Left lung (tissue), 10 donors: ENCODE data around the gene IRF5. TPM values are rescaled to one million over a fixed set of nuclear protein-coding genes. Genes with fewer than 3 reads are reported as not detected.
A peak's percentile ranks its signal among the peaks of the same experiment; 100 is the strongest.

Experiments
- ATAC-seq: fragments of 200-7000 bp; cut with Tn5 transposase; one replicate; pipeline ENCODE4 v1.9.1; 2020; ENCODE audit warnings: moderate library complexity
- DNase-seq, 4 donors: peaks; one replicate each; pipeline ENCODE4 v3.0.0-alpha.2; 2013 to 2020
- H3K27ac ChIP-seq, 2 donors: fragments of 200-600 bp; sonication (generic) in 1 of 2; one replicate each; pipeline versions ENCODE4 v1.5.0 to v1.8.0; 2020 to 2021
- H3K27me3 ChIP-seq, 2 donors: fragments of 200-600 bp; sonication (generic) in 1 of 2; one replicate each; pipeline versions ENCODE4 v1.5.0 to v1.8.0; 2020 to 2021
- H3K36me3 ChIP-seq, 2 donors: fragments of 200-600 bp; sonication (generic) in 1 of 2; one replicate each; pipeline versions ENCODE4 v1.5.0 to v1.8.0; 2020 to 2021
- H3K4me1 ChIP-seq, 2 donors: fragments of 200-600 bp; one replicate each; pipeline ENCODE4 v1.8.0; 2021
- H3K4me3 ChIP-seq, 2 donors: fragments of 200-600 bp; sonication (generic) in 1 of 2; one replicate each; pipeline versions ENCODE4 v1.5.0 to v1.8.0; 2020 to 2021; ENCODE audit warnings: mild to moderate bottlenecking in 1 of 2
- H3K9me3 ChIP-seq, 2 donors: fragments of 200-600 bp; sonication (generic) in 1 of 2; one replicate each; pipeline versions ENCODE4 v1.5.0 to v1.8.0; 2020 to 2021
- CTCF ChIP-seq, 2 donors: fragments of 200-600 bp; sonication (generic) in 1 of 2; IDR thresholded peaks; one replicate each; pipeline versions ENCODE4 v1.5.0 to v1.8.0; 2021; ENCODE audit warnings: antibody characterized with exemption in 2 of 2
- intact Hi-C, 2 donors: fragments of 100-400 bp; cut with DNase I; formaldehyde crosslinking; loops; one replicate each; pipeline versions ENCODE4 v1.11.2 to v1.14.2; 2022
- polyA plus RNA-seq, 6 donors: library from polyadenylated mRNA; unstranded; fragments of 120-200 nt; gene quantifications; one replicate each; pipeline ENCODE4 v1.2.1, GENCODE V29; 2013; ENCODE audit not compliant: insufficient read length in 6 of 6
- total RNA-seq, 2 donors: library from RNA; stranded (reverse); fragmentation: NEBNext Ultra II Directional; extraction: Animal tissue kit (Norgen Biotek cat#: 25700); gene quantifications; one replicate each; pipeline ENCODE4 v1.2.1, GENCODE V29; 2021
- donor health status: DM: no; HTN: yes; CAD: no.
- donor health status: DM: no; HTN: no; CAD: no.

IRF5 gene
- total and polyA plus RNA-seq, 8 donors: 1.7 to 35.5 (median 2.1) TPM

GRCh38 chr7:128890306-128891109 is 47.2 kb upstream of the IRF5 start:
- Histone ChIP-seq H3K27ac (no peak overlapping the region), H3K4me3 (peak overlapping the region in 1 of 2 donors; percentile 25), H3K27me3 (peaks cover 0 to 65% of the 10 kb centered on the region in 2 donors), H3K4me1 (peaks cover 0 to 8% of the 10 kb centered on the region in 2 donors), H3K9me3 (no peaks in the 10 kb centered on the region), H3K36me3 (no peaks in the 10 kb centered on the region)
- no peak for TF ChIP-seq CTCF (IDR thresholded peaks at IDR 0.05)
- ATAC-seq (peak; percentile 55), DNase-seq (peak in 1 of 4 donors; percentile 86)
- intact Hi-C loops: no loop called here

GRCh38 chr7:128891110-128891941 is 46.4 kb upstream of the IRF5 start:
- H3K9me3 ChIP-seq: no peaks in the 10 kb centered on the region
- DNase-seq: no peak
- intact Hi-C loops: no loop called here
- peaks cover 0 to 57% of the 10 kb centered on the region in 2 donors for H3K27me3 ChIP-seq
- H3K4me3 ChIP-seq: peak overlapping the region in 1 of 2 donors; percentile 25
- H3K36me3 ChIP-seq: no peaks in the 10 kb centered on the region
- no peak overlapping the region for H3K27ac ChIP-seq
- ATAC-seq: peak; percentile 24
- H3K4me1 ChIP-seq: peaks cover 0 to 8% of the 10 kb centered on the region in 2 donors
- no peak for TF ChIP-seq CTCF (IDR thresholded peaks at IDR 0.05)

- no peak for TF ChIP-seq CTCF (IDR thresholded peaks at IDR 0.05)
- H3K27me3 ChIP-seq: peaks cover 0 to 51% of the 10 kb centered on the region in 2 donors
- no peak for DNase-seq
- no peak for ATAC-seq
- no peaks in the 10 kb centered on the region for H3K9me3 ChIP-seq
- H3K4me1 ChIP-seq: peaks cover 0 to 8% of the 10 kb centered on the region in 2 donors
- intact Hi-C loops: no loop called here
- no peak overlapping the region for H3K4me3 ChIP-seq
- no peaks in the 10 kb centered on the region for H3K36me3 ChIP-seq
- no peak overlapping the region for H3K27ac ChIP-seq
Observed at GRCh38 chr7:128891942-128892269, 45.8 kb upstream of the IRF5 start.

GRCh38 chr7:128892521-128893250 is 45.0 kb upstream of the IRF5 start:
- intact Hi-C loops: no loop called here
- Histone ChIP-seq H3K9me3 (no peaks in the 10 kb centered on the region), H3K4me3 (no peak overlapping the region), H3K27ac (no peak overlapping the region), H3K27me3 (peaks cover 0 to 49% of the 10 kb centered on the region in 2 donors), H3K4me1 (peaks cover 0 to 8% of the 10 kb centered on the region in 2 donors), H3K36me3 (no peaks in the 10 kb centered on the region)
- DNase-seq (no peak), ATAC-seq (no peak)
- no peak for TF ChIP-seq CTCF (IDR thresholded peaks at IDR 0.05)
